ENCODE data around the gene DCLRE1A. TPM values are rescaled to one million over a fixed set of nuclear protein-coding genes. Genes with fewer than 3 reads are reported as not detected.

DCLRE1A gene
- total RNA-seq, 1 donor from 2014 or later: 13.0 TPM

DNA sequence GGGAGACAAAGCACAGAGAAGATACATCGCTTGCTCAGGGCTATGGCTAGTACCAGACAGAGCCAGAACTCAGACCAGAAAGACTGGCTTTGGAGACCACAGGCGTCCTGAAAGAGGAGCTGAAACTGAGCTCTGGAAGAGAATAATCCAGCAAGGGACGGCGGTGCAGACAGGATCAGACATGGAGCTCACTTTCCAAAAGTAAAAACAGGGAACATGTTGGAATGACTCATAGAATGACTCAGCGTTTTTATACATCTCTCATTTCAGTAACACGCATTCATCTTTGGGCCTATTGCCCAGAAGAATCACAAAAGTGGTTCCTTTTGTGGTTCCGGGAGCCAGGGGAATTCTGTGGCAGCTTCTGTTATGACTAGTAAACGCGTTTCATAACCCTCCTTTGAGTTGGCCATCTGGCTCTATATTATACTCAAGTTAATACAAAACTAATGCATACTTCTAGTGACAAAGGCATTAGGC, 65.2 kb downstream of the DCLRE1A start:
- peak; percentile 50 for DNase-seq (ENCODE audit: low spot score)

Other genes starting within 250 kb of the DCLRE1A start
- gene NRAP, start 190.0 kb downstream of the DCLRE1A start, total RNA-seq (ENCODE audit: insufficient read depth, low replicate concordance): not detected
- gene CASP7, start 174.2 kb downstream of the DCLRE1A start, total RNA-seq (ENCODE audit: insufficient read depth, low replicate concordance): 22.9 TPM
- 2.2 TPM for gene PLEKHS1, start 102.4 kb downstream of the DCLRE1A start, total RNA-seq (ENCODE audit: insufficient read depth, low replicate concordance)
- gene NHLRC2, start 579 bp upstream of the DCLRE1A start, total RNA-seq (ENCODE audit: insufficient read depth, low replicate concordance): 21.4 TPM
- 0.72 TPM for gene ADRB1, start 189.8 kb upstream of the DCLRE1A start, total RNA-seq (ENCODE audit: insufficient read depth, low replicate concordance)

Data from umbilical cord (tissue), 2 donors.